ENCODE results near the gene SUGCT. TPM values are rescaled to one million over a fixed set of nuclear protein-coding genes. Genes with fewer than 3 reads are reported as not detected.

Gene SUGCT
- total RNA-seq, 1 experiment from 2014 or later, result 4.6 TPM

DNA sequence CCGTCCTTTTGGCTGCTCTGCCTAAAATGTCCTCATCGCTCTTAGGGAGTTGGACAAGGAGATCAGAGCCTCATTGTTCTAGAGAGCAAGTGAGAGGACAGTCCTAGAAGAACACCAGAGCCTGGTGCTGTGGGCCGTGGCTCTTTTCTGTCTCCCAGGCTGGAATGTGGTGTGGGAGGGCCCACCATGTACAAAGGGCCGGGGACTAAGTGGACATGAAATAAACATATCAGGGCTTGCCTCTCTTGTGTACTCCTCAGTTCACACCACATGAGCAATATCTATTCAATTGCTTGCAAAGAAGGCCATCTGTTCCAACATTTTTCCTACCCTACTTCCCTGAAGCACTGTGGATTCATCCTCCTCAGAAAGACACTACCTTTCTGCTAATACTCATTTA lies 510.4 kb downstream of the SUGCT start:
- CTCF ChIA-PET, result no interaction called here
- TF ChIP-seq MYBL2 (CRISPR knock-in tag; IDR thresholded peaks at IDR 0.05), result no peak
- TF ChIP-seq EMX1 (CRISPR knock-in tag; IDR thresholded peaks at IDR 0.05), result no peak
- TF ChIP-seq ZBTB43 (CRISPR knock-in tag; IDR thresholded peaks at IDR 0.05), result no peak
- no peak for TF ChIP-seq FOXP1 (CRISPR knock-in tag; IDR thresholded peaks at IDR 0.05; ENCODE audit: borderline replicate concordance)
- no peak for TF ChIP-seq ZNF317 (CRISPR knock-in tag; IDR thresholded peaks at IDR 0.05; ENCODE audit: borderline replicate concordance, low read depth)
- no peak for TF ChIP-seq TEAD1 (CRISPR knock-in tag; IDR thresholded peaks at IDR 0.05)
- TF ChIP-seq, protein P1, sequence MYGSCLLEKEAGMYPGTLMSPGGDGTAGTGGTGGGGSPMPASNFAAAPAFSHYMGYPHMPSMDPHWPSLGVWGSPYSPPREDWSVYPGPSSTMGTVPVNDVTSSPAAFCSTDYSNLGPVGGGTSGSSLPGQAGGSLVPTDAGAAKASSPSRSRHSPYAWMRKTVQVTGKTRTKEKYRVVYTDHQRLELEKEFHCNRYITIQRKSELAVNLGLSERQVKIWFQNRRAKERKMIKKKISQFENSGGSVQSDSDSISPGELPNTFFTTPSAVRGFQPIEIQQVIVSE (CRISPR knock-in tag; IDR thresholded peaks at IDR 0.05; ENCODE audit: borderline replicate concordance), result no peak
- TF ChIP-seq HMGA2 (CRISPR knock-in tag; IDR thresholded peaks at IDR 0.05), result no peak
- no peak for TF ChIP-seq PRRX2 (CRISPR knock-in tag; IDR thresholded peaks at IDR 0.05)
- TF ChIP-seq, protein P2, sequence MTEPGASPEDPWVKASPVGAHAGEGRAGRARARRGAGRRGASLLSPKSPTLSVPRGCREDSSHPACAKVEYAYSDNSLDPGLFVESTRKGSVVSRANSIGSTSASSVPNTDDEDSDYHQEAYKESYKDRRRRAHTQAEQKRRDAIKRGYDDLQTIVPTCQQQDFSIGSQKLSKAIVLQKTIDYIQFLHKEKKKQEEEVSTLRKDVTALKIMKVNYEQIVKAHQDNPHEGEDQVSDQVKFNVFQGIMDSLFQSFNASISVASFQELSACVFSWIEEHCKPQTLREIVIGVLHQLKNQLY (CRISPR knock-in tag; IDR thresholded peaks at IDR 0.05), result no peak
- TF ChIP-seq CREB1 (CRISPR knock-in tag; IDR thresholded peaks at IDR 0.05), result no peak
- TF ChIP-seq, protein P3, sequence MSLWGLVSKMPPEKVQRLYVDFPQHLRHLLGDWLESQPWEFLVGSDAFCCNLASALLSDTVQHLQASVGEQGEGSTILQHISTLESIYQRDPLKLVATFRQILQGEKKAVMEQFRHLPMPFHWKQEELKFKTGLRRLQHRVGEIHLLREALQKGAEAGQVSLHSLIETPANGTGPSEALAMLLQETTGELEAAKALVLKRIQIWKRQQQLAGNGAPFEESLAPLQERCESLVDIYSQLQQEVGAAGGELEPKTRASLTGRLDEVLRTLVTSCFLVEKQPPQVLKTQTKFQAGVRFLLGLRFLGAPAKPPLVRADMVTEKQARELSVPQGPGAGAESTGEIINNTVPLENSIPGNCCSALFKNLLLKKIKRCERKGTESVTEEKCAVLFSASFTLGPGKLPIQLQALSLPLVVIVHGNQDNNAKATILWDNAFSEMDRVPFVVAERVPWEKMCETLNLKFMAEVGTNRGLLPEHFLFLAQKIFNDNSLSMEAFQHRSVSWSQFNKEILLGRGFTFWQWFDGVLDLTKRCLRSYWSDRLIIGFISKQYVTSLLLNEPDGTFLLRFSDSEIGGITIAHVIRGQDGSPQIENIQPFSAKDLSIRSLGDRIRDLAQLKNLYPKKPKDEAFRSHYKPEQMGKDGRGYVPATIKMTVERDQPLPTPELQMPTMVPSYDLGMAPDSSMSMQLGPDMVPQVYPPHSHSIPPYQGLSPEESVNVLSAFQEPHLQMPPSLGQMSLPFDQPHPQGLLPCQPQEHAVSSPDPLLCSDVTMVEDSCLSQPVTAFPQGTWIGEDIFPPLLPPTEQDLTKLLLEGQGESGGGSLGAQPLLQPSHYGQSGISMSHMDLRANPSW (CRISPR knock-in tag; conservative IDR thresholded peaks at IDR 0.05; ENCODE audit: low read depth), result no peak
- no peak for TF ChIP-seq OVOL2 (CRISPR knock-in tag; IDR thresholded peaks at IDR 0.05; ENCODE audit: borderline replicate concordance)
- TF ChIP-seq GTF2I (CRISPR knock-in tag; conservative IDR thresholded peaks at IDR 0.05), result no peak
- TF ChIP-seq ELF4 (CRISPR knock-in tag; IDR thresholded peaks at IDR 0.05; ENCODE audit: low read depth), result no peak
- TF ChIP-seq, protein P4, sequence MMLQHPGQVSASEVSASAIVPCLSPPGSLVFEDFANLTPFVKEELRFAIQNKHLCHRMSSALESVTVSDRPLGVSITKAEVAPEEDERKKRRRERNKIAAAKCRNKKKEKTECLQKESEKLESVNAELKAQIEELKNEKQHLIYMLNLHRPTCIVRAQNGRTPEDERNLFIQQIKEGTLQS (CRISPR knock-in tag; conservative IDR thresholded peaks at IDR 0.05), result no peak
- TF ChIP-seq ZNF121 (CRISPR knock-in tag; IDR thresholded peaks at IDR 0.05), result no peak
- no peak for DNase-seq (ENCODE audit: low spot score)
- POLR2A ChIA-PET, result no interaction called here
- Mint-ChIP-seq H3K27me3 (ENCODE audit: low read depth) (no peaks in the 10 kb centered on the region), H3K4me1 (peaks cover 11% of the 10 kb centered on the region), H3K9me3 (no peaks in the 10 kb centered on the region), H3K27ac (no peak overlapping the region), H3K36me3 (no peaks in the 10 kb centered on the region), H3K4me3 (no peak overlapping the region)
- no peak for ATAC-seq

GRCh38 chr7:40646717-40647116 lies 511.9 kb downstream of the SUGCT start:
- DNase-seq (ENCODE audit: low spot score) (no peak), ATAC-seq (no peak)
- ChIA-PET POLR2A (no interaction called here), CTCF (no interaction called here)
- peaks cover 11% of the 10 kb centered on the region for H3K4me1 Mint-ChIP-seq
- H3K27ac Mint-ChIP-seq, result no peak overlapping the region
- no peaks in the 10 kb centered on the region for H3K27me3 Mint-ChIP-seq (ENCODE audit: low read depth)
- no peak overlapping the region for H3K4me3 Mint-ChIP-seq
- H3K36me3 Mint-ChIP-seq, result 0 out of 2 replicates have a peak, but pooled peaks cover 3% of the 10 kb centered on the region
- peaks cover 9% of the 10 kb centered on the region for H3K9me3 Mint-ChIP-seq
- TF ChIP-seq PREB (CRISPR knock-in tag; IDR thresholded peaks at IDR 0.05; ENCODE audit: borderline replicate concordance) (no peak), USF2 (CRISPR knock-in tag; IDR thresholded peaks at IDR 0.05) (no peak), NFYB (CRISPR knock-in tag; conservative IDR thresholded peaks at IDR 0.05; ENCODE audit: low read depth) (no peak), ESRRA (CRISPR knock-in tag; IDR thresholded peaks at IDR 0.05; ENCODE audit: borderline replicate concordance) (no peak), ZNF416 (CRISPR knock-in tag; IDR thresholded peaks at IDR 0.05) (no peak)
- TF ChIP-seq, protein P5, sequence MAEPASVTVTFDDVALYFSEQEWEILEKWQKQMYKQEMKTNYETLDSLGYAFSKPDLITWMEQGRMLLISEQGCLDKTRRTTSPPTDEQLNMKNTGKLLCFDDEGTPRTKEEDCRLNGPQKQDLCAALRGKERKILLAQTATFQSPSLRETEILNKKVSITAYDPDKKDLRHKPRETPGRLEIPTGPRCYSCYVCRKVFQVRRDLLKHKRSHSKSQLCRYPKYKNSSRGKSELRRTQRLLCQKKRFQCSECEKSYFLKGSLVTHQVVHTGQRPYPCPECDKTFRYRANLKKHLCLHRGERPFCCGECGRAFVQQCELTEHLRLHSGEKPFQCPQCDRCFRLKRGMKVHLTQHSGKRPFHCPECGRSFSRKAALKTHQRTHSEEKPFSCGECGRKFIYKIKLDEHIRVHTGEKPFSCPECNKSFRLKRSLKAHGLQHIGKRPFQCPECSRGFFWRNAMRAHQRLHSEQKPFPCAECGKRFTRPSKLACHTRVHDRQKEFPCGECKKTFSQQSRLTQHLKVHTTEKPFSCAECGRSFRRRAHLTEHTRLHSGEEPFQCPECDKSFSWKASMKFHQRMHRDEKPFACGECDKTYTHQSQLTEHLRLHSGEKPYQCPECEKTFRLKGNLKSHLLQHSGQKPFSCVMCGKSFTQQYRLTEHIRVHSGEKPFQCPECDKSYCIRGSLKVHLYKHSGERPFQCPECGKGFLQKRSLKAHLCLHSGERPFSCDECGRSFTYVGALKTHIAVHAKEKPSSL (CRISPR knock-in tag; conservative IDR thresholded peaks at IDR 0.05), result no peak
- TF ChIP-seq, protein P6, sequence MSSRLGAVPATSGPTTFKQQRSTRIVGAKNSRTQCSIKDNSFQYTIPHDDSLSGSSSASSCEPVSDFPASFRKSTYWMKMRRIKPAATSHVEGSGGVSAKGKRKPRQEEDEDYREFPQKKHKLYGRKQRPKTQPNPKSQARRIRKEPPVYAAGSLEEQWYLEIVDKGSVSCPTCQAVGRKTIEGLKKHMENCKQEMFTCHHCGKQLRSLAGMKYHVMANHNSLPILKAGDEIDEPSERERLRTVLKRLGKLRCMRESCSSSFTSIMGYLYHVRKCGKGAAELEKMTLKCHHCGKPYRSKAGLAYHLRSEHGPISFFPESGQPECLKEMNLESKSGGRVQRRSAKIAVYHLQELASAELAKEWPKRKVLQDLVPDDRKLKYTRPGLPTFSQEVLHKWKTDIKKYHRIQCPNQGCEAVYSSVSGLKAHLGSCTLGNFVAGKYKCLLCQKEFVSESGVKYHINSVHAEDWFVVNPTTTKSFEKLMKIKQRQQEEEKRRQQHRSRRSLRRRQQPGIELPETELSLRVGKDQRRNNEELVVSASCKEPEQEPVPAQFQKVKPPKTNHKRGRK (CRISPR knock-in tag; IDR thresholded peaks at IDR 0.05; ENCODE audit: borderline replicate concordance), result no peak
